GM23248 (cell line): Measurements from ENCODE around the gene PLVAP.

Source experiments
- EZH2 ChIP-seq: fragments of 200-600 bp; sonication (generic); IDR thresholded peaks from 2 replicates; pipeline ENCODE4 v1.6.1; 2018; ENCODE audit warnings: antibody characterized with exemption, mild to moderate bottlenecking; ENCODE audit not compliant: insufficient read depth, poor library complexity, severe bottlenecking
- EZH2phosphoT487 ChIP-seq: fragments of 200-600 bp; sonication (generic); IDR thresholded peaks from 2 replicates; pipeline ENCODE4 v1.6.1; 2018; ENCODE audit warnings: antibody characterized with exemption, moderate library complexity, mild to moderate bottlenecking, low read depth; ENCODE audit not compliant: insufficient read depth

DNA sequence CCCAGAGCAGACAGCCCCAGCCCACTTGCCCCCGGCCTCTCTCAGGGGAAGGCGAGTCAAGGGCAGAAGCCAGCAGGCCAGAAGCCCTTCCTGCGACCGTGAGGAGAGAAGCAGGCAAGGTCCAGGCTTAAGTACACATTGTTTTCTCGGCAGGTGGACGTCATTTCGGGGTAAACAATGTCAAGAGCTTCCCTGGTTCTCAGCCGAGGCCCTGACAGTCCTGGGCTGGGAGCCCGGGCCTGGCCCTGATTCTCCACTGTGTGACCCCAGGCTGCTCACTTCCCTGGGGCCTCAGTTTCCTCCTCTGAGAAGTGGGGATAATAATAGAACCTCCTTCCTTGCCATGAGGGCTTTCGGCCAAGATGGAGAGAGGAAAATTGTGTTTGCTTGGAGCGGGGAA, 19.4 kb downstream of the PLVAP start:
- TF ChIP-seq EZH2phosphoT487, result no peak
- no peak for TF ChIP-seq EZH2
